Midbrain (tissue), 1 donor: Measurements from ENCODE around the gene HPD.
"Not testable (repeated sequence)": the region's sequence is repeated elsewhere in the genome, so short reads cannot be mapped to it uniquely, and the experiment has no call there.

Experiments
- DNase-seq: peaks from one replicate; lab custom pipeline; 2025; lab: John Stamatoyannopoulos, UW

The HPD gene

GRCh38 chr12:121798787-121799155 lies 59.9 kb downstream of the HPD start:
- DNase-seq, result no peak

- peak; percentile 27 for DNase-seq
Measured at GRCh38 chr12:121797937-121798786, 60.5 kb downstream of the HPD start.

GRCh38 chr12:121796855-121797751 lies 61.6 kb downstream of the HPD start:
- DNase-seq, result peak; percentile 89

- DNase-seq, result peak; percentile 87
Measured at GRCh38 chr12:121795034-121795968, 63.4 kb downstream of the HPD start.

DNA sequence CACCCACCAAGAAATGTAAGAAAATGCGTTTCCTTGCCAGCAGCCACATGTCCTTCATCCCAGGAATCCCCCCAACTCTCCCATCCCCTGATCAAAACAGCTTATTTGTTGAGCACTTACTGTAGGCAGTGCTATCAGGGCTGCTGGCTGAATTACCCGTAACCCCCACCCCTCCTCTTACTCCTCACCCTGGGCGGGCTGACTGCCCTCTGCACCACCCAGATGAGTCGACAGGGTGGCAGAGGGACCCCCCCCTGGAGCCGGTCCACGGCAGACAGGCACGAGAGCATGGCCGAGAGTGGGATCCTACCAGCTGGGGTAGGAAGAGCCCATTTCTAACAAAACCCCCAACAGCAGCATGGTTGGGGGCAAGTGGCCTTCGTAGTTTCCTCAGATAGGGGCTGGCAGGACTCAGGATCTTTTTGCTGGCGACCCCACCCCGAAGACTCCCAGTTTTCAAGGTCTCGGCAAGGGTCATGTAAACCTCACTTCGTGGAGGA lies 64.1 kb downstream of the HPD start:
- no peak for DNase-seq

DNA sequence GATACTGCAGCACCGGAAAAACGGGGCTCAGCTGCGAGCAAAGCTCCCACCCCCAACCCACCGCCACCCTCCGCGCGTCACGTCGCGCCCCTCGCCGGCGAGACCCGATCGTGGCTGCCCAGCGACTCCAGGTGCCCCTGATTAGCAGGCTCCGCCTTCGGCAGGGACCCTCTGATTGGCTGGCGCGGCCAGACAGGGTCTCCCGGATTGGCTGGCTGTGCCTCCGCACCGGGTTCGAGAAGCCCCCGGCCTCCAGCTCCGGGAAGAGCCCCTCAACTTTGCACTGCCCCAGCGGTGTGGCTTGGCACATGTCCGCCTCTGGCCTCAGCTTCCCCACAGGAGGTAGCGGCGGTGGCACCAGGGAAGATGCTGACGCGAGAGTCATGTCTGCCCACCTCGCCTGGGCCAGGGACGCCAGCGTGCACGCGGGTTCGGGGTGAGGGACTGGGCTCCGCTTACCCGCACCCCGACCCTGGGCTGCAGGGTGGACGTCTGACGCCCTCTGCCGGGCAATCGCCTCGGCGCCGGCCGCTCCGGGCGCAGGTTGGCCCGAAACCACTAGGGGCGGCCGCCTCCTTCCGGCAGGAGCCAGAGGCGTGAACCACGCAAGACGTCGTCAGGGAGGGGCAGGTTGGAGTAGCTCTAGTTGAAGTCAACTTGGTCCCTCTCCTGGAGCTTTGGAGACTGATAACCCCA lies 64.7 kb downstream of the HPD start:
- DNase-seq, result peak; percentile 87

- no peak for DNase-seq
Measured at GRCh38 chr12:121793440-121793837, 65.2 kb downstream of the HPD start, which contains the start of gene RHOF. TSS of gene RHOF (minus strand) at chr12:121793688. CDS start at chr12:121793633, 55 bp downstream.

GRCh38 chr12:121792607-121793439 lies 65.8 kb downstream of the HPD start:
- no peak for DNase-seq

GRCh38 chr12:121791671-121792551 lies 66.7 kb downstream of the HPD start:
- no peak for DNase-seq

GRCh38 chr12:121790785-121791184 lies 67.9 kb downstream of the HPD start:
- DNase-seq, result not testable (repeated sequence)

GRCh38 chr12:121789800-121790728 lies 68.6 kb downstream of the HPD start:
- DNase-seq, result no peak
